Sciatic nerve (tissue), 2 donors: ENCODE results near the gene PPME1. TPM values are rescaled to one million over a fixed set of nuclear protein-coding genes. Genes with fewer than 3 reads are reported as not detected.
"Not testable (repeated sequence)": the region's sequence is repeated elsewhere in the genome, so short reads cannot be mapped to it uniquely, and the experiment has no call there.

Source experiments
- ATAC-seq: fragments of 200-7000 bp; cut with Tn5 transposase; one replicate; pipeline ENCODE4 v1.9.1; 2020; ENCODE audit warnings: mild to moderate bottlenecking, moderate library complexity
- DNase-seq: peaks from one replicate; pipeline ENCODE4 v3.0.0-alpha.2; 2020; ENCODE audit warnings: low spot score
- intact Hi-C: fragments of 100-400 bp; cut with DNase I; formaldehyde crosslinking; loops from one replicate; pipeline ENCODE4 v1.14.2; 2022
- total RNA-seq: library from RNA; stranded (reverse); fragmentation: NEBNext Ultra II Directional; extraction: Animal tissue kit (Norgen Biotek cat#: 25700); gene quantifications from one replicate; pipeline ENCODE4 v1.2.1, GENCODE V29; 2021
- donor health status: DM: no; HTN: no; CAD: no.
- donor health status: DM: no; HTN: no; CAD: no.

Gene PPME1, protein sequence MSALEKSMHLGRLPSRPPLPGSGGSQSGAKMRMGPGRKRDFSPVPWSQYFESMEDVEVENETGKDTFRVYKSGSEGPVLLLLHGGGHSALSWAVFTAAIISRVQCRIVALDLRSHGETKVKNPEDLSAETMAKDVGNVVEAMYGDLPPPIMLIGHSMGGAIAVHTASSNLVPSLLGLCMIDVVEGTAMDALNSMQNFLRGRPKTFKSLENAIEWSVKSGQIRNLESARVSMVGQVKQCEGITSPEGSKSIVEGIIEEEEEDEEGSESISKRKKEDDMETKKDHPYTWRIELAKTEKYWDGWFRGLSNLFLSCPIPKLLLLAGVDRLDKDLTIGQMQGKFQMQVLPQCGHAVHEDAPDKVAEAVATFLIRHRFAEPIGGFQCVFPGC
- total RNA-seq = 41.3 TPM

DNA sequence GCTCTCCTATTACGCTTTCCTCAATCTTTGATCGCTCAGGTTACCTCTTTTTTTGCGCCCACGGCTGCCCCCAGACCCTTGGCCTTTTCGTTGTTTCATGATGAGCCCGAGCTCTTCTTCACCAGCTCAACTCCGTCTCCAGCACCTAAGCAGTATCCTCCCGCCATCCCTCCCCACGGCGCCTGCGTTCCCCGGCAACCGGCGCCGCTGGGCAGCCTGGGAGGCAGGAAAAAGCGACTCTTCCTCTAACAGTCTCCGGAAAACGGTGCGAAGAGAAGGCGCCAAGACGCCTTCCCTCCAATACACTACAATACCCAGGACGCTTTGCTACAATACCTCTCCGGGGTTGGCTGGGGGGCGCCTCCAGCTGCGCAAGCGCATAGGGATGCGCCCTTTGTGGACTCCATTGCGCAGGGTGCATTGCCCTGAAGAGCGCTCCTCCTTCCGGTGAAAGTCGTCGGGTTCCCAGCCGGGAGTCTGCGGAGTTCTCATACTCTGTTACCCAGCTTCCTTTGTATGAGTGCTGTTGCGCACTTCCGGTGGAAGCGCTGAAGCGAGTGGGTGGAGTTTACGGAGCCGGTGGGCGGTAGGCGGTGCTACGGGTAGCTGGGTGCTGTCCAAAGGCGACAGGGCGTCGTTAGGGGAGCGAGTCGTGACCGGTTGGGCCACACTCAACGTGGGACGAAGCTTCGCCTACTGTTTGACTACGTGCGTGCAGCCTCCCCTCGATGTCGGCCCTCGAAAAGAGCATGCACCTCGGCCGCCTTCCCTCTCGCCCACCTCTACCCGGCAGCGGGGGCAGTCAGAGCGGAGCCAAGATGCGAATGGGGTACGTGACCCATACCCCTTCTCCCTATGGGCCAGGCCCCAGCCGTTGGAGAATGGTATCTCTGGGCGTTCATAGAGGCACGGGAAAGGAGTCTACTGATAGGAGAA lies at the start of gene PPME1, which contains the start of gene C2CD3:
Gene PPME1, plus strand, starts transcription at position 596 of the 936 bp plus-strand sequence. Its CDS starts 133 bp downstream, at position 729.
Gene C2CD3, minus strand, starts transcription at position 309 of the 936 bp plus-strand sequence. Its CDS starts 210 bp downstream, at position 99.
- DNase-seq (peak; percentile 98), ATAC-seq (peak; percentile 99)
- intact Hi-C loops = no loop called here

DNA sequence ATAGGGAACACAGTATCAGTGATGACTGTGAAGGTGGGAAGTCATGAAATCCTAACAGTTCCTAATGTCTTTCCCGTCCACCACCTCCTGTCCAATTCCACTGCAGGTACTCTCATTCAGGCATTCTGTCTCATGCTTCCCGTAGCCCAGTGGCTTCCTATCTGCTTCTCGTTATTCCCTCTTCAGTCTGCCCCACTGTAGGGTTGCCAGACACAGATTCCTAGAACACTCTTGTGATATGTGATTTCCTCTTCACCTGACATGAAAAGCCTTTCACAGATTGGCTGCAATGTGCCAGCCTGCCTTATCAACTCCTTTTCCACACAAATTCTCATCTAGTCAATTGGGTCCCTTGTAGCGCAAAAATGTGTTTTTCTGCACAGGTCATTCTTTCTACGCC lies 49.3 kb upstream of the PPME1 start:
- DNase-seq (no peak), ATAC-seq (no peak)
- intact Hi-C loops = no loop called here

DNA sequence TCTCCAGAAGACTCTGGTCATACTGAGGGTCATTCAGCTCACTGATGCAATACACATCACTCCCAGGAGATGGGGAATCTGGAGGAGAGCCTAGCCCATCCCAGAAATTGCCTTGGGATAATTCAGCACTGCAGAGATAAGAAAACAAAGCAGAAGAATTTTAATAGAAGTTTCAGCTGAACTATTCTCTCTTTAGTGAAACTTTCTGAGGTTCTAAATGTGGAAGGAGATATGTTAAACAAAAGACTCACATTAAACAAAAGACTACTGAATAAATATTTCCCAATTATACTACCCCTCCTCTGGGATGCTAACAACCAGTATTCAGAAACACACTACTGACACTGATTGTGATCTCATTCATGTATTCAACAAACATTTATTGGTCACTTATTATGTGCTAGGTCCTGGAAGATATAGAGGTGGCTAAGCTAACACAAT lies 48.1 kb upstream of the PPME1 start:
- peak; percentile 82 for ATAC-seq
- DNase-seq = no peak
- intact Hi-C loops = no loop called here

DNA sequence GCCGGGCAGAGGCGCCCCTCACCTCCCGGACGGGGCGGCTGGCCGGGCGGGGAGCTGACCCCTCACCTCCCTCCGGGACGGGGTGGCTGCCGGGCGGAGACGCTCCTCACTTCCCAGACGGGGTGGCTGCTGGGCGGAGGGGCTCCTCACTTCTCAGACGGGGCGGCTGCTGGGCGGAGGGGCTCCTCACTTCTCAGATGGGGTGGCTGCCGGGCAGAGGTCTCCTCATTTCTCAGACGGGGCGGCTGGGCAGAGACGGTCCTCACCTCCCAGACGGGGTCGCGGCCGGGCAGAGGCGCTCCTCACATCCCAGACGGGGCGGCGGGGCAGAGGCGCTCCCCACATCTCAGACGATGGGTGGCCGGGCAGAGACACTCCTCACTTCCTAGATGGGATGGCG lies 42.0 kb upstream of the PPME1 start:
- ATAC-seq, DNase-seq, intact Hi-C loops: not testable (repeated sequence)

- DNase-seq (no peak), ATAC-seq (no peak)
- intact Hi-C loops = no loop called here
These were observed 38.3 kb upstream of the PPME1 start for GRCh38 chr11:74132833-74133232.

DNA sequence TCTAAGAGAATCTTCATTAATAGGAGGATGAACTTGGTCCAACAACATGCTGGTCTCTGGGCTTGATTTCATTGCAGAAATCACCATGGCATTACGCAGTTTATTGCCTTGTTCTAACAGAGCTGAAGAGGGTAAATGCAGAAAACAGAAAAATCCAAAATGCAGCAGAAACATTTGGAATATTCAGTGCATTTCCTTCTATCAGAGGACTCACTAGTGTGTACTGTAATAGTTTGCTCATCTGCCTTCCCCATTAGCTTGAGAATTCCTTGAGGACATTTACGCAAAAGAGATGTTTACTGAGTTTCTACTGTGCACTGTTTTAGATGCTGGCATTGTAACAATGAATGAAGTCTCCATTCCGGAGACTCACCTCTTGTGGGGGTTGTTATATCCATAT lies 37.7 kb upstream of the PPME1 start:
- no peak for ATAC-seq

GRCh38 chr11:74134661-74135060 lies 36.4 kb upstream of the PPME1 start:
- no peak for ATAC-seq

More for the DNA sequence above, 37.7 kb upstream of the PPME1 start:
- no peak for DNase-seq
- intact Hi-C loops = no loop called here

GRCh38 chr11:74135127-74135840 lies 35.8 kb upstream of the PPME1 start:
- ATAC-seq (no peak), DNase-seq (no peak)
- intact Hi-C loops = no loop called here

More at GRCh38 chr11:74134661-74135060, 36.4 kb upstream of the PPME1 start:
- DNase-seq = no peak
- intact Hi-C loops = no loop called here

DNA sequence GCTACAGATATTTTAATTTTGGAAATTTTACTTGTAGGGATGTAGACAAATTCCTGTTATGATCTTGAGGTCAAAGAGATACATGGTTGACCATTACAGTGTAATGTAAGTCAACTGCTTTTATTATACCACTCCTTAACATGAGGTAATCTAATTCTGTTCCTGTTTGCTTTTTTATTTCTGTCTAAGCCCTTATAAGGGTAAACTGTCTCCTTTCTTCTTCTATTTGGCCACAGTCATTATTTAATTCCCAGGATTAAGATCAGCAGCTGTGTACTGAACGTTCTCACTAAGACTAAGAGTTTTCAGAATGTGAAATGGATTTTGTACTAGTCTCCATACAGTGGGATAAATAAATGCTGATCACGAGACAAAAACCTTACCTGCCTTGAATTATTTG lies 33.1 kb upstream of the PPME1 start:
- no peak for DNase-seq
- intact Hi-C loops = no loop called here
- peak; percentile 71 for ATAC-seq

DNA sequence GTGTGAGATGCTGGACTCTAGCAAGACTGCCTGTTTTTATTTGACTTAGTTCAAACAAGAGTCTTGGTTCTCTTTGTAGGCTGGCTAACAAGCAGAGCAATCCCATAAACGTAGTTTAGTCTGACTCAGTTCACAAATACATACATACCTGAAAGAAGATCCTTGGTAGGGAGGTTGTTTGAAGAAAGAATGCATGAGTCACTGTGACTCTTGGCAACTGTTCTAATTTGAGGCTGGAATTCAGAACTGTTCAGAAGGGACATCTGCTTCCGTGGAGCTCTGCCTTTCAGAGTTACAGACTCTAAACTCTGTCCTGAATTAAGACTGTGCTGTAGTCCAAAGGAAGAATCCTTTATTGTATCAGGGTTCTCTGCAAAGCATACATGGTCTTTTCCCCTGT lies 32.5 kb upstream of the PPME1 start:
- intact Hi-C loops = no loop called here
- DNase-seq (no peak), ATAC-seq (peak; percentile 88)

GRCh38 chr11:74139151-74139918 lies 31.8 kb upstream of the PPME1 start:
- ATAC-seq (peak; percentile 22), DNase-seq (no peak)
- intact Hi-C loops = no loop called here

- intact Hi-C loops, DNase-seq, ATAC-seq: not testable (repeated sequence)
These were observed 31.1 kb upstream of the PPME1 start for GRCh38 chr11:74139919-74140431.

GRCh38 chr11:74141241-74141695 lies 29.8 kb upstream of the PPME1 start:
- ATAC-seq (no peak), DNase-seq (no peak)
- intact Hi-C loops = no loop called here

- intact Hi-C loops = no loop called here
- ATAC-seq (peak; percentile 56), DNase-seq (no peak)
These were observed 29.2 kb upstream of the PPME1 start for GRCh38 chr11:74141908-74142307.

DNA sequence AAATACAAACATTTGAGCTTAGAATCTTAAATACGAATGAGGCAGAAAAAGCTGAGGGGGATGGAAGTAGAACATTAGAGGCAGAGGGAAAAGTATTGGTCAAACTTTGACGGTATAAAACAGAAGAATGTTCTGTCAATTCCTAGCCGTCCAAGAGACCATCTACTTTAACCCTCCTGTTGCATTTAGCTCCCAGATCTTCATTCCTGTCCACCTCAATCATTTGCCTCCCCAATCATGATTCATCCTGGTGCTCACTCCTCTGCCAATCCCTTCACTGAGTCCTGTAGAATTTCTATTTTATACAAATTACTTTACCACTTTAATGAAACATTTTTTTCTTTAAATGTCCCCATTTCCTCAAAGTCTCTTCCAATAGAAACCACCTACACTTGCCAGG lies 28.5 kb upstream of the PPME1 start:
- ATAC-seq (no peak), DNase-seq (no peak)
- intact Hi-C loops = no loop called here

DNA sequence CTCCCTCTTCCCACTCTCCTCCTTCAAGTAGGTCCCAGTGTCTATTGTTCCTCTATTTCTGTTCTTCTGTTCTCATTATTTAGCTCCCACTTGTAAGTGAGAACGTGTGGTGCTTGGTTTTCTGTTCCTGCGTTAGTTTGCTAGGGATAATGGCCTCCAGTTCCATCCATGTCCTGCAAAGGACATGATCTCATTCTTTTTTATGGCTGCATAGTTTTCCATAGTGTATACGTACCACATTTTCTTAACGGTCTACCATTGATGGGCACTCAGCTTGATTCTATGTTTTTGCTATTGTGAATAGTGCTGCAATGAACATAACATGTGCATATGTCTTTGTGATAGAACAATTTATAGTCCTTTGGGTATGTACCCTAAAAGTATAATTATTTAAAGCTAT lies 26.5 kb upstream of the PPME1 start:
- intact Hi-C loops = no loop called here
- DNase-seq (no peak), ATAC-seq (no peak)

GRCh38 chr11:74147199-74147929 lies 23.7 kb upstream of the PPME1 start:
- intact Hi-C loops = no loop called here
- DNase-seq = no peak
- ATAC-seq = no peak
